SK-MEL-5 (cell line): ENCODE results near the gene STEEP1. TPM values are rescaled to one million over a fixed set of nuclear protein-coding genes. Genes with fewer than 3 reads are reported as not detected.

Experiments used
- DNase-seq: peaks from one replicate; pipeline ENCODE4 v3.0.0-alpha.2; 2016; ENCODE audit warnings: low read depth, low spot score
- in situ Hi-C: cut with HindIII; loops from 2 replicates; pipeline ENCODE4 v1.10.0; 2016; ENCODE audit warnings: low sequenced_read_pairs, high pct_unique_total_duplicates, low pct_unique_long_range_greater_than_20kb
- polyA plus RNA-seq, 2 experiments: library from polyadenylated mRNA; depleted of rRNA; stranded (reverse); fragments of >200 nt; gene quantifications; 2 replicates each; pipeline ENCODE4 v1.2.3, GENCODE V29; 2015
- total RNA-seq: library from RNA; depleted of rRNA; stranded (reverse); fragments of >200 nt; shearing (Covaris generic); gene quantifications from 2 replicates; pipeline ENCODE4 v1.2.3, GENCODE V29; 2014; rRNA removed

Gene STEEP1
- total RNA-seq: 53.5 and 64.5 TPM in 2 replicates
- 34.3 and 39.0 TPM in 2 replicates for polyA plus RNA-seq (2015; cell fraction: cytosol; rRNA removed)
- 15.3 and 16.2 TPM in 2 replicates for polyA plus RNA-seq (2015; cell fraction: nucleus; rRNA removed)

DNA sequence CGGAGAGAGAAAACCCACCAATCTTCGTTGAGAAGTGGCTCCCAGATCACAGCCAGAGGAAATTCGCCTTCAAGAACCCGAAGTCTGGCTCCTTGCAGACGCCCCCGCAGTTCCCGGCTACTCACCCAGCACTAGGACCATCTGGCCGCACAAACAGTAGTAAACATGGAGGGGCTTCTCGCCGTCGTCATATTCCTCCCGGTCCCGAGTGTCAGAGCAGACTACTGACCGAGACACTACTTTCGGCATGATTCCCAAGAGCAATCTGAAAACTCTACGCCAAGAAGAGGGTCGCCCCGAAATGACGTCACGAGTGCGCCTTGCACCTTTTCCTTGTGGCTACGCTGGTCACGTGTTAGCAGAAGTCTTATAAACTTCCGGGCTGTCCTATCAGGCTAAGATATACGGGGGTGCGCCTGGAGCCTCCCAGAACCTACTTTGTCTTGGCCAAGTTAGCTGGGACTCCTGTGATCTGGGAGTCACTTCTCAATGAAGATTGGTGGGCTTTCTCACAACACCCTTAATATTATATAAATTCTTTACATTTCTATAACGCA lies at the start of gene STEEP1:
Gene STEEP1, minus strand, starts transcription at position 303 of the 557 bp plus-strand sequence. Its CDS starts 54 bp downstream, at position 249.
- DNase-seq: peak; percentile 93
- in situ Hi-C loops: no loop called here

GRCh38 chrX:119614776-119615175 lies 49.6 kb upstream of the STEEP1 start:
- DNase-seq: no peak
- in situ Hi-C loops: no loop called here

- in situ Hi-C loops: no loop called here
- DNase-seq: no peak
Measured at GRCh38 chrX:119607018-119607389, 41.8 kb upstream of the STEEP1 start.

GRCh38 chrX:119606280-119607017 lies 41.2 kb upstream of the STEEP1 start, which contains the start of gene NKRF:
Gene NKRF (minus strand): TSS chrX:119606424.
- DNase-seq: peak; percentile 90
- in situ Hi-C loops: no loop called here

- DNase-seq: no peak
- in situ Hi-C loops: no loop called here
Measured at GRCh38 chrX:119605464-119606279, 40.5 kb upstream of the STEEP1 start.

DNA sequence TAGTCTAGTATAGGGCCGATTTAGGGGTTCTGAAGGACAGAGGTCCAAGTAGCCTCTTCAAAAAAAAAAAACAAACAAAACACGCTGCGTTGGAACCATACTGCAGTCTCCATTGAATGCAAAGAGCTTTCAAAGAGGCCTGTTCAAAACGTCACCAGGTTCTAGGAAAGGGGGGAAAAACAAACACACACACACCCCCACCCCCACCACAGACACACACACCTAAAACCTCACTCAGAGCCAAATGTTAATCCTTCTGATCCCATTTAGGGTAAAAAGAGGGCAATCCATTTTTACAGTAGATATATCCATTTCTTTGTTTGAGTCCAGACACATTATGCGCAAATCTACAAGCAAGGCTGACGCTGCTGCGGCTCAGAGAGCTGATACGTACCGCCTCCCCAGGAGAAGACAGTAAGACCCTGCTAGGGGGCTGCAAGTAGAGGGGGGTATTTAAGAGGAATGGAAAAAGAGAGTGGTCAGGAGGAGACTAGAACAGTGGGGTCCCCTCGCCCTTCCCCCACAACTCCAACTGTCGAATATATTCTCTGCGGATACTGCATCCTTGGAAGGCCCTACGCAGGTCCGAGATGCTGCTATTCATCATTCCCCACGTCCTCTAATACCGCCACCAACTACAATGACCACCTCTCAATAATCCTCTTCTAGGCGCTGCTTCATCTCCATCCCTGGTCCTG lies 39.7 kb upstream of the STEEP1 start:
- in situ Hi-C loops: no loop called here
- no peak for DNase-seq

GRCh38 chrX:119602701-119603255 lies 37.6 kb upstream of the STEEP1 start:
- DNase-seq: peak; percentile 28
- in situ Hi-C loops: no loop called here

- DNase-seq: no peak
- in situ Hi-C loops: no loop called here
Measured at GRCh38 chrX:119589810-119590209, 24.6 kb upstream of the STEEP1 start.

GRCh38 chrX:119583431-119584059 lies 18.3 kb upstream of the STEEP1 start:
- DNase-seq: no peak
- in situ Hi-C loops: no loop called here

GRCh38 chrX:119579414-119579813 lies 14.2 kb upstream of the STEEP1 start:
- no peak for DNase-seq
- in situ Hi-C loops: no loop called here

DNA sequence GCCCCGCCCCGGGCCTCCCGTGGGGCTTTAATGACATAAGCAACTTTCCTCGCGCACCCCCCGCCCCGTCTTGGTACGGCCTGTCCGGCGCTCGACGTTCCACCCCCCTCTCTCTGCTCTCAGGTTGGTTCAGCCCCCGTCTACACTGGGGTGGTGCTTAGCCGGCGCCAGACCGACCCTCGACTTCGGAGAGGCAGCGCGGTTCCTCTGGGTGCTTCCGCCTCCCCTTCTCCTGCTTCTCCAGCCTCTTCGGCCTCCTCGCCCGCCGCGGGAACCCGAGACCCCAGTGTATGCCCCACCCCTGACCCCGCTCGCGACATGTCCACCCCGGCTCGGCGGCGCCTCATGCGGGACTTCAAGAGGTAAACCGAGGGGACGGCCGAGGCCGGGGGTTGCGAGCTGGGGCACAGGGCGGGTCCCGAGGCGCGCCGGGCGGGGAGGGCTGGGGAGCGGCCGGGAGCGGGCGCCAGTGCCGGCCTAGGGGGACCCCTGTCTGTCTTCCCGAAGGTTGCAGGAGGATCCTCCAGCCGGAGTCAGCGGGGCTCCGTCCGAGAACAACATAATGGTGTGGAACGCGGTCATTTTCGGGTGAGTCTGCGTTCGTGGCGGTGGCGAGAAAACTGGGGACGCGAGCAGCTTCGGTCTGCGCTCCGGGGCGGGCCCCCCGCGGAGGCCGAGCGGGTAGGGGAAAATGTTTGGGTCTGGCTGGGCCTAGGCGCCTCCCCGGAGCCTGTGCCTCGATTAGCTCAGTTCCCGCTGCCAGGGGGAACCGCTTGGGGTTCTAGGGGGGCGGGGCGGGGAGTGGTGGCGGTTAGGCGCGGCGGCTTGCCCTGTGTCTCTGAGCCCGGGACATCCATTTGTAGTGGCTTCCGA lies 9.4 kb upstream of the STEEP1 start, which contains the start of gene UBE2A:
Gene UBE2A, plus strand, starts transcription at position 170 of the 873 bp plus-strand sequence. Its CDS starts 149 bp downstream, at position 319.
- peak; percentile 84 for DNase-seq
- in situ Hi-C loops: no loop called here

DNA sequence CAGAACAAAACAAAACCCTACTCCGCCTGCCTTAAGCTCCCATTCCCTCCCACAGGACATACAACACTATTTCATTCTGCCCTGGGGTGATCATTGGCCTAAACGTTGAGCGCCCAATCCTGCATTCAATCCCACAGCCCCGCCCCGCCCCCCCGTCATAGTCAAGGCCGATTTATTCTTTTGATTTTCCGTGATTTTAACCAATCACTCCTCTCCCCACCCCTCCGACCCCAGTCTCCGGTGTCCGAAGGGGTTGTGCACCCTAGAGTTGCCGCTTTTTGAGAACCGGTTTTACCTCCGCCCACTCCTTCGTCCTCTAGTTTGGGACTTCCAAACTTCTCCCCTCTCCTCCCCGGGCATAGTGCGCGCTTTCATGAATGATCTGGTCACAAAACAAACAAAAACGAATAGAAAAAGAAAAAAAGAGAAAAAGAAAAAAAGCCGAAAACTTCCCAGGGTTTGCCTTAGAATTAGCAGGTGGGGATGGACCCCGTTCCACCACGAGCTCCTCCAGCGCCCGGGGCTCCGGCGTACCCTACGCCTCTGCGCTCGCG lies 8.7 kb upstream of the STEEP1 start:
- in situ Hi-C loops: no loop called here
- DNase-seq: peak; percentile 66

- no peak for DNase-seq
- in situ Hi-C loops: no loop called here
Measured at GRCh38 chrX:119573222-119573621, 8.0 kb upstream of the STEEP1 start.

DNA sequence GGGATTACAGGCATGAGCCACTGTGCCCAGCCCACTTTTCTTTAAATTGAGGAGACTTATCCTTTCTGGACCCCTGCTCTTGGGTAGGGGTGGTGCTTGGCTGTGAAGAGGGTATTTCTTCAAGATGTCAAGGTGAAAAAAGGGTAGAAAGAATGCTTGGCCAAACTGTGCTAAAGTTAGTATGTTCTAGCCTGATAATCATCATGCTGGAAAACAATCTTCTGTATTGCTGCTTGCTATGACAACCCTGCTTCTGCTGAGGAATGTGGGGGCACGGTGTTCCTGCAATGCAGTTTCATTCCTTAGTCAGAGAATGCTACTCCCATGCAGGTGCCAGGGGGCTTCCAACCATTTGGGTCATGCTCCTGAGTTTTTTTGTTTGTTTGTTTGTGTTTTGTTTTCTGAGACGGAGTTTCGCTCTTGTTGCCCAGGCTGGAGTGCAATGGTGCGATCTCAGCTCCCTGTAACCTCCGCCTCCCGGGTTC lies 5.2 kb upstream of the STEEP1 start:
- DNase-seq: no peak
- in situ Hi-C loops: no loop called here

- in situ Hi-C loops: no loop called here
Measured at GRCh38 chrX:119552508-119552907, 12.7 kb downstream of the STEEP1 start.

More at GRCh38 chrX:119552508-119552907, 12.7 kb downstream of the STEEP1 start:
- no peak for DNase-seq
